HG03280 (cell line): ENCODE data around the gene CFLAR.

Experiments
- ATAC-seq: cut with Tn5 transposase; IDR thresholded peaks from one replicate; pipeline ENCODE4 v1.9.1; 2021; ENCODE audit warnings: mild to moderate bottlenecking, moderate library complexity; ENCODE audit not compliant: unreplicated experiment

Gene CFLAR

GRCh38 chr2:201205515-201205849 lies 89.5 kb downstream of the CFLAR start:
- no peak for ATAC-seq

- peak; percentile 71 for ATAC-seq
Measured at GRCh38 chr2:201208563-201209252, 92.7 kb downstream of the CFLAR start.

- ATAC-seq: no peak
Measured at GRCh38 chr2:201215963-201216362, 100.0 kb downstream of the CFLAR start.

- ATAC-seq: no peak
Measured at GRCh38 chr2:201216918-201217317, 101.0 kb downstream of the CFLAR start.

- no peak for ATAC-seq
Measured at GRCh38 chr2:201218780-201219179, 102.8 kb downstream of the CFLAR start.

- no peak for ATAC-seq
Measured at GRCh38 chr2:201219328-201220096, 103.5 kb downstream of the CFLAR start.

GRCh38 chr2:201220102-201220570 lies 104.2 kb downstream of the CFLAR start:
- ATAC-seq: no peak

- ATAC-seq: peak; percentile 91
Measured at GRCh38 chr2:201223089-201224073, 107.4 kb downstream of the CFLAR start.
